Measurements from ENCODE around the gene KLK4.

- TF ChIP-seq CTCF (IDR thresholded peaks at IDR 0.05; ENCODE audit: low read depth, low read length) (peak; percentile 72), EZH2phosphoT487 (IDR thresholded peaks at IDR 0.05; ENCODE audit: low read depth) (no peak)
Observed at GRCh38 chr19:50906217-50906616, 5.0 kb downstream of the KLK4 start.
